ENCODE results near the gene KCNB1.

DNA sequence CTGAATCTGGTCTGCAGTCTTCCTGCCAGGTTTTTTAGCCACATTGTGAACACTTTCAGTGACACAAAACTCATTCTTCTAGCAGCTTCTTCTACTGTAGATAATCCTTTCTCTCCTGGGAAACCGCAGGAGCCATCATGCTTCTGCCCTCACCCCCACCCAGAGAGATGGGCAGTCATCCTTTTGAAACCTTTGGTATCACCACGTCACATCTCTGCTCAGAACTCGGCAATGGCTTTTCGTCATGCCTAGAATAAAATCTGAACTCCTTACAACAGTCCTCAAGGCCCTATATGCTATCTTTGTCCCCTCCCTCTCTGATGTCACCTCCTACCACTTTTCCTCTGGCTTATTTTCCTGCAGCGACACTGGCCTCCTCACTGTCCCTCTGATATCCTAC, 158.2 kb downstream of the KCNB1 start:
- TF ChIP-seq, protein P1, sequence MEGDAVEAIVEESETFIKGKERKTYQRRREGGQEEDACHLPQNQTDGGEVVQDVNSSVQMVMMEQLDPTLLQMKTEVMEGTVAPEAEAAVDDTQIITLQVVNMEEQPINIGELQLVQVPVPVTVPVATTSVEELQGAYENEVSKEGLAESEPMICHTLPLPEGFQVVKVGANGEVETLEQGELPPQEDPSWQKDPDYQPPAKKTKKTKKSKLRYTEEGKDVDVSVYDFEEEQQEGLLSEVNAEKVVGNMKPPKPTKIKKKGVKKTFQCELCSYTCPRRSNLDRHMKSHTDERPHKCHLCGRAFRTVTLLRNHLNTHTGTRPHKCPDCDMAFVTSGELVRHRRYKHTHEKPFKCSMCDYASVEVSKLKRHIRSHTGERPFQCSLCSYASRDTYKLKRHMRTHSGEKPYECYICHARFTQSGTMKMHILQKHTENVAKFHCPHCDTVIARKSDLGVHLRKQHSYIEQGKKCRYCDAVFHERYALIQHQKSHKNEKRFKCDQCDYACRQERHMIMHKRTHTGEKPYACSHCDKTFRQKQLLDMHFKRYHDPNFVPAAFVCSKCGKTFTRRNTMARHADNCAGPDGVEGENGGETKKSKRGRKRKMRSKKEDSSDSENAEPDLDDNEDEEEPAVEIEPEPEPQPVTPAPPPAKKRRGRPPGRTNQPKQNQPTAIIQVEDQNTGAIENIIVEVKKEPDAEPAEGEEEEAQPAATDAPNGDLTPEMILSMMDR (IDR thresholded peaks at IDR 0.05; ENCODE audit: low read depth, low read length) = no peak
- no peak for TF ChIP-seq EZH2phosphoT487 (IDR thresholded peaks at IDR 0.05; ENCODE audit: low read depth)

All from OCI-LY3 (cell line).